ENCODE results near the gene GATAD2A.

Gene GATAD2A

GRCh38 chr19:19422156-19422555 is 16.7 kb downstream of the GATAD2A start:
- no peak for DNase-seq

- no peak for DNase-seq
Observed at GRCh38 chr19:19423322-19423721, 17.8 kb downstream of the GATAD2A start.

- no peak for DNase-seq
Observed at GRCh38 chr19:19425170-19425875, 19.8 kb downstream of the GATAD2A start.

- DNase-seq: no peak
Observed at GRCh38 chr19:19426216-19426615, 20.7 kb downstream of the GATAD2A start.

DNA sequence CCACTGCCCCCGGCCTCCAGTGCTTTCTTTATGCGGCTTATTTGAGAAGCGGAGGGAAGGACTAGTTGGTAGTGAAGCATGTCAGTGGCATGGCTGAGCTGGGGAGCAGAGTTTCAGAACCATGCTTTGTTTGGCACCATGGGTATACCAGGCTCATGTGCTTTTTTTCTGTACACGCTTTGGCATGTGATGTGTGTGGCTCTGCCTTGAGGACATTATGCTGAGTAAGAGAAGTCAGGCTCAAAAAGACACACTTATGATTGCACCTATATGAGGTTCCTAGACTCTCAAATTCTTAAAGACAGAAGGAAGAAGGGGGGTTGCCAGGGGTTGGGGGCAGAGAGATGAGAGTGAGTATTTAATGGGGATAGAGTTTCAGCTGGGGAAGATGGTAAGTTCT is 21.3 kb downstream of the GATAD2A start:
- DNase-seq: peak; percentile 12

DNA sequence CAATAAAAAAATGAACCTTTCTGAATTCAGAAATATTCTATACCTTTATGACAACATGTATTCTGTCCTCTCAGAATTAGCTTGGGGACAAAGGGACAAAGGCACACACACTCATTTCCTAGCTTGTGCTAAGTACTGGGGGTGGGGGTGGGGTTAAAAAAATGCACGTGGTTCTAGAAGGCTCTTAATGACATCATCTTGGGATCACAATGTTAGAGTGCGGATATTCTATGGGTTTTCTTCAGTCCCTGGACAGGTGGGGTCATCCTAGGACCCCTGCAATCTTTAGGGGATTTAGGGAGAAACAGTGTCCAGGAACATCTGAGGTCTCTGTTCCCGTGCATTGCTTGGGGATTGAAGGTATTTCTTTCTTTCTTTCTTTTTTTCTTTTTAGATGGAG is 21.8 kb downstream of the GATAD2A start:
- DNase-seq: no peak

DNA sequence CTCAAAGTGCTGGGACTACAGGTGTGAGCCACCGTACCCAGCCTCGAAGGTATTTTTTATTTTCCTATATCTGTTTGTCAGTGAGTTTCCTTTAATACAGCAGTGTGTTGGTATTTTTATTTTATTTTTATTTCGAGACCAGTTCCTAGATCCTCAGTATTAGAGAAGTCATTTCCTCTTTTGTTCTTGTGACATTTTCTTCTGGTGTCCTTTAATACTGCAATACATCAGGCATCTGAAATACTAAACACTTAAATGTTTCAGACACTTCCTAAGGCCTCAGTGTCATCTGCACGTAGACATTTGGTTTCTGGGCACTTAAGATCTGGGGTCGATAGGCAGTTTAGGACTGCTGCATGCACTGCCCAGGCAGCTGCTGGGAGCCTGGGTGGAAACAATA is 22.5 kb downstream of the GATAD2A start:
- DNase-seq: no peak

DNA sequence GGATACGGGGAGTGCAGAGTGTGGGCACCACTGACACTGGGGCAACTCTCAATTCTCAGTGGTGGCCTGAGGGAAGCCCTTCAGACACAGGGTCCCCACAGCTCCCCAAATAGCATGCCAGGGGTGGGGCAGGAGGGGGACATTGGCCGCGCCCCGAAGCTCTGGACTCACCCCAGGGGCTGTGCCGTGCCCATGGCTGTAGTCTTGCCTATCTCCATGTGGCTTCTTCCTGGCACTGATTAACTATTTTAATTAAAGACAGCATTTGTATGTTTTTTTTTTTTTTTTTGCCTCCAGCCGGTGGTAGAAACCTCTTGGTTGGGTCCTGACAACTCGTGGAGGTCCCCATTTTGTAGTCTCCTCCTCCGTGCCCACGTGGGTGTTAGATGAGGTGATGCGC is 23.3 kb downstream of the GATAD2A start:
- DNase-seq: no peak

DNA sequence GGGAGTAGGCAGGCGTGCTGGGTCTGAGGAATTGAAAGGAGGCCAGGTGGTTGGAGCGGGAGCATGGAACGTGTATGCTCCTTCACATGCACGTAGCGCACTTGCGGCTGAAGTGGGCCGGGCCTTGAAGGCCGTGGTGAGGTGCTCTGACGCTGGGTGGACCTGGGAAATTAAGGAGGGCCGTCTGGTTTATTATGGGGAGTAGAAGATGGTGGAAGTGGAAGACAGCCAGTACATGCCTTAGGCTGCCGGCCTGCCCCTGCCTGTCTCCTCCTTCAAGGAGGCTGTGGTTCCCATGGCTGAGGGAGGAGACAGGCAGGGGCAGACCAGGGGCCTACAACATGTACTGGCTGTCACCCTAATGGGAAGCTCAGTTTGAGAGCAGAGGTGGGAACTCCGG is 23.9 kb downstream of the GATAD2A start:
- DNase-seq: no peak

DNA sequence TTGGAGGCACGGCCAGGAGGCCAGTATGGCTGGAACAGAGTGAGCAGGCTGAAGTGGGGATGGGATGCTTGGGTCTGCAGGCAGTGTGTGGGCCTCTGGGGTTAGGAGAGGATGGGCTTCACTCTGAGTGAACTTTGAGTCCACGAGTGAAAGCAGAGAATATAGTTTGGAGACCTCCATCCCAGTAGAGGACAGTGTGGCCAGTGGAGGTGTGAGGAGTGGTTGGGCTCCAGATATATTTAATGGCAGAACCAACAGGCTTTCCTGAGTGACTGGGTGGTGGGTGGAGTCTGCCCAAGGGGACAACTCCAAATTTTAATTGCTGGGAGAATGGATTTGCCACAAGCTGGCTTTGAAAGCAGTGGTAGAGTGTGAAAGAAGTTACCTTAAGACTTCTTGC is 27.3 kb downstream of the GATAD2A start:
- DNase-seq: no peak

DNA sequence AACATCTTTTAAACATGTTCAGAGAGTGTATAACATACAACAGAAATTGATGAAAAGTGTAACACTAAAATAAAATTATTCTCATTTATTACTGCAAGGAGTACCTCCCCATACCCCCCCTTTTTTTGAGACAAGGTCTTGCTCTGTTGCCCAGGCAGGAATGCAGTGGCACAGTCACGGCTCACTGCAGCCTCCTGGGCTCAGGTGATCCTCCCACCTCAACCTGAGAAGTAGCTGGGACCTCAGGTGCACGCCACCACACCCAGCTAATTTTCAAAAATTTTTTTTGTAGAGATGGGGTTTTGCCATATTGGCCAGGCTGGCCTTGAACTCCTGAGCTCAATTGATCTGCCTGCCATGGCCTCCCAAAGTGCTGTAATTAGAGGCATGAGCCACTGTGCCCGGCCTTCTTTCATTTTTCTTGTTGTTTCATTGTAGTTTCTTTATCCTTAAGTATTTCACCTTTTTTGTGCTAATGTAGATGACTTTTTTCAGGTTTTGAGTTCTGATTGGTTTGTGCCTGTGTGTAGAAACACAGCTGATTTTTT is 28.3 kb downstream of the GATAD2A start:
- DNase-seq: no peak

GRCh38 chr19:19434483-19435045 is 29.1 kb downstream of the GATAD2A start:
- DNase-seq: no peak

GRCh38 chr19:19436137-19436691 is 30.7 kb downstream of the GATAD2A start:
- DNase-seq: no peak

- no peak for DNase-seq
Observed at GRCh38 chr19:19438366-19439175, 33.1 kb downstream of the GATAD2A start.

DNA sequence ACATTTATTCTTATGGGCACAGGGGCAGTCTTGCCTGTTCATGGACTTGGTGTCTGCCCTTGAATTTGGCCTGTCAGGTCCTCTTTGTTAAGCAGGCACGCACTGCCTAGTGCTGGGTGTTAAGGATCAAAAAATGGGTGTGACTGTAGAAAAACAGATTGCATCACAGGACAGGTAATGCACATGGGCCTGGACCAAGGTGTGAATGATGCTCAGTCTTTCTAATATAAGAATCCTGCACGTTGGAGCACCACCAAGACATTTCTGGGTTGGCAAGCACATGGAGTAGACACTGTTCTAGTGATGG is 33.7 kb downstream of the GATAD2A start:
- DNase-seq: no peak

- no peak for DNase-seq
Observed at GRCh38 chr19:19443283-19443682, 37.8 kb downstream of the GATAD2A start.

GRCh38 chr19:19443902-19444680 is 38.6 kb downstream of the GATAD2A start:
- DNase-seq: no peak

- DNase-seq: no peak
Observed at GRCh38 chr19:19444681-19445155, 39.2 kb downstream of the GATAD2A start.

GRCh38 chr19:19445288-19445687 is 39.8 kb downstream of the GATAD2A start:
- DNase-seq: no peak

DNA sequence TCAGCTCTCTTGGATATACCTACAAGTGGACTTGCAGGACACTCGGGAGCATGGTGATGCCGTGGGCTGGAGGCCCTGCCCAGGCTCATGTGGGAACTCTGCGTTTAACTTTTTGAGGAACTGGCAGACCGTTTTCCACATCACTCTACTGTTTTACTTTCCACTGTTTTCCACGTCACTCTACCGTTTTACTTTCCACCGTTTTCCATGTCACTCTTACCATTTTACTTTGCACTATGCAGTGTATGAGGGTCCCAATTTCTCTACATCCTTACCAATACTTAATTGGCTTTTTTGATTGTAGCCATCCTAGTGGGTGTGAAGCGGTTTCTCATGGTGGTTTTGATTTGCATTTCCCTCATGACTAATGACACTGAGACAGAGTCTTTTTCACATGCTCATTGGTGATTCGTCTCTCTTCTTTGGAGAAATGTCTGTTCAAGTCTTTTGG is 40.5 kb downstream of the GATAD2A start:
- DNase-seq: no peak

GRCh38 chr19:19446655-19447437 is 41.4 kb downstream of the GATAD2A start:
- no peak for DNase-seq
